ENCODE results near the gene IRF2BP1. TPM values are rescaled to one million over a fixed set of nuclear protein-coding genes. Genes with fewer than 3 reads are reported as not detected.

The IRF2BP1 gene
- total and polyA plus RNA-seq, 2 of the 13 experiments (the other 11 are each of a cell fraction or from before 2014, with no cell fraction given) = 4.3 to 14.3 TPM

DNA sequence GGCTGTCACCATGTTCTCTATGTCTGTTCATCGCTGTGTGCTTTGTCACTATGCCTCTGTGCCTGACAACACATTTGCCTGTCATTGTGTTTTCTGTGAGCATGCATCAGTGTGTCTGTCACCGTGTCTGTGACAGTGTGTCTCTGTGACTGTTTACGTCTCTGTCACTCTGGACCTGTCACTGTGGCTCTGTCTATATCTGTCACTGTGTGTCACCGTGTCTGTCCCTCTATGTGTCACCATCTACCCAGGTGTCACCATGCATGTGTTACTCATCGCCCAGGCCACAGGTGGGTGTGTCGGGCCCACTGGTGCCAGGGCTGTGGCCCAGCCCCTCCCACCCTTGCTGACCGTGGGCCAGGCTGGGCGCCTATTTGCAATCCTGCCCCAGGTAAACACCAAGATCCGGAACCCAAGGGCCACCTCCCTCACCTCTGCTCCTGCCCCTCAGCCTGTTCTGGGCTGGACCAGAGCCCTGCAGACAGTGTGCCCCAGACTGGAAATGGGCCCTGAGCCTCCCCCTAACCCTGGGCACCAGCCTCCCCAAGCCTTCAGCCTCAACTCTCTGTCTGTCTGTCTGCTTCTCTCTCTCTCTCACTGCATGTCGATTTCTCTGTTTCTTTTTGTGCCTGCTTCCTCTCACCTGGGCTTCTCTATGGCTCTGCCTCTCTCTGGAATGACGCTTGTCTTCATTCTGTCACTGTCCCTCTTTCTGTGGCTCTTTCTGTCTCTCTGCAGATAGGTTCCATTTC, 7.7 kb downstream of the IRF2BP1 start (continued):
- TF ChIP-seq ZNF639 (CRISPR knock-in tag; conservative IDR thresholded peaks at IDR 0.05) (no peak), ZNF382 (CRISPR knock-in tag; IDR thresholded peaks at IDR 0.05; ENCODE audit: borderline replicate concordance) (no peak), HNRNPL (IDR thresholded peaks at IDR 0.05; ENCODE audit: low read depth, low read length) (peak; percentile 98), KMT2A (CRISPR knock-in tag; IDR thresholded peaks at IDR 0.05) (0 out of 2 replicates have a peak, but pooled peaks have one; percentile 37), KLF16 (CRISPR knock-in tag; IDR thresholded peaks at IDR 0.05) (peak in 1 of 2 experiments; percentile 53; a peak in 2 of 4 replicates), NR3C1 (CRISPR knock-in tag; IDR thresholded peaks at IDR 0.05) (no peak), SKIL (CRISPR knock-in tag; IDR thresholded peaks at IDR 0.05; ENCODE audit: borderline replicate concordance) (peak; percentile 78; the same call in 1 of the 2 replicates), ZNF451 (CRISPR knock-in tag; IDR thresholded peaks at IDR 0.05) (no peak), ZFYVE20 (CRISPR knock-in tag; IDR thresholded peaks at IDR 0.05; ENCODE audit: borderline replicate concordance, low read depth) (no peak), SRSF4 (IDR thresholded peaks at IDR 0.05; ENCODE audit: low read depth, low read length, poor library complexity, severe bottlenecking) (no peak), KDM5A (IDR thresholded peaks at IDR 0.05; ENCODE audit: borderline replicate concordance, low read length) (no peak), BRCA1 (CRISPR knock-in tag; IDR thresholded peaks at IDR 0.05) (no peak), KDM6A (CRISPR knock-in tag; IDR thresholded peaks at IDR 0.05; ENCODE audit: low read depth) (no peak)
- TF ChIP-seq, protein P1, sequence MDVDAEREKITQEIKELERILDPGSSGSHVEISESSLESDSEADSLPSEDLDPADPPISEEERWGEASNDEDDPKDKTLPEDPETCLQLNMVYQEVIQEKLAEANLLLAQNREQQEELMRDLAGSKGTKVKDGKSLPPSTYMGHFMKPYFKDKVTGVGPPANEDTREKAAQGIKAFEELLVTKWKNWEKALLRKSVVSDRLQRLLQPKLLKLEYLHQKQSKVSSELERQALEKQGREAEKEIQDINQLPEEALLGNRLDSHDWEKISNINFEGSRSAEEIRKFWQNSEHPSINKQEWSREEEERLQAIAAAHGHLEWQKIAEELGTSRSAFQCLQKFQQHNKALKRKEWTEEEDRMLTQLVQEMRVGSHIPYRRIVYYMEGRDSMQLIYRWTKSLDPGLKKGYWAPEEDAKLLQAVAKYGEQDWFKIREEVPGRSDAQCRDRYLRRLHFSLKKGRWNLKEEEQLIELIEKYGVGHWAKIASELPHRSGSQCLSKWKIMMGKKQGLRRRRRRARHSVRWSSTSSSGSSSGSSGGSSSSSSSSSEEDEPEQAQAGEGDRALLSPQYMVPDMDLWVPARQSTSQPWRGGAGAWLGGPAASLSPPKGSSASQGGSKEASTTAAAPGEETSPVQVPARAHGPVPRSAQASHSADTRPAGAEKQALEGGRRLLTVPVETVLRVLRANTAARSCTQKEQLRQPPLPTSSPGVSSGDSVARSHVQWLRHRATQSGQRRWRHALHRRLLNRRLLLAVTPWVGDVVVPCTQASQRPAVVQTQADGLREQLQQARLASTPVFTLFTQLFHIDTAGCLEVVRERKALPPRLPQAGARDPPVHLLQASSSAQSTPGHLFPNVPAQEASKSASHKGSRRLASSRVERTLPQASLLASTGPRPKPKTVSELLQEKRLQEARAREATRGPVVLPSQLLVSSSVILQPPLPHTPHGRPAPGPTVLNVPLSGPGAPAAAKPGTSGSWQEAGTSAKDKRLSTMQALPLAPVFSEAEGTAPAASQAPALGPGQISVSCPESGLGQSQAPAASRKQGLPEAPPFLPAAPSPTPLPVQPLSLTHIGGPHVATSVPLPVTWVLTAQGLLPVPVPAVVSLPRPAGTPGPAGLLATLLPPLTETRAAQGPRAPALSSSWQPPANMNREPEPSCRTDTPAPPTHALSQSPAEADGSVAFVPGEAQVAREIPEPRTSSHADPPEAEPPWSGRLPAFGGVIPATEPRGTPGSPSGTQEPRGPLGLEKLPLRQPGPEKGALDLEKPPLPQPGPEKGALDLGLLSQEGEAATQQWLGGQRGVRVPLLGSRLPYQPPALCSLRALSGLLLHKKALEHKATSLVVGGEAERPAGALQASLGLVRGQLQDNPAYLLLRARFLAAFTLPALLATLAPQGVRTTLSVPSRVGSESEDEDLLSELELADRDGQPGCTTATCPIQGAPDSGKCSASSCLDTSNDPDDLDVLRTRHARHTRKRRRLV (CRISPR knock-in tag; IDR thresholded peaks at IDR 0.05) = no peak
- TF ChIP-seq, protein P2, sequence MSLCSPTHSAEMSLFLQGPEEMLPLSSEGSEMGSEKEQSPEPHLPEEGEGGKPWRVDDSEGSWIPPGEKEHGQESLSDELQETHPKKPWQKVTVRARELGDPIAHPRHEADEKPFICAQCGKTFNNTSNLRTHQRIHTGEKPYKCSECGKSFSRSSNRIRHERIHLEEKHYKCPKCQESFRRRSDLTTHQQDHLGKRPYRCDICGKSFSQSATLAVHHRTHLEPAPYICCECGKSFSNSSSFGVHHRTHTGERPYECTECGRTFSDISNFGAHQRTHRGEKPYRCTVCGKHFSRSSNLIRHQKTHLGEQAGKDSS (CRISPR knock-in tag; IDR thresholded peaks at IDR 0.05; ENCODE audit: borderline replicate concordance, low read depth) = no peak

All from HepG2 (cell line).